Right ventricle myocardium superior (tissue), 1 donor: ENCODE results near the gene PNCK. TPM values are rescaled to one million over a fixed set of nuclear protein-coding genes. Genes with fewer than 3 reads are reported as not detected.

Experiments
- ATAC-seq: fragments of 200-7000 bp; cut with Tn5 transposase; one replicate; pipeline ENCODE4 v1.9.1; 2020; ENCODE audit warnings: mild to moderate bottlenecking; ENCODE audit not compliant: poor library complexity
- DNase-seq: peaks from one replicate; pipeline ENCODE4 v3.0.0-alpha.2; 2020
- intact Hi-C: fragments of 100-400 bp; cut with DNase I; formaldehyde crosslinking; loops from one replicate; pipeline ENCODE4 v1.11.2; 2022
- total RNA-seq: library from RNA; stranded (reverse); fragmentation: NEBNext Ultra II Directional; extraction: Animal tissue kit (Norgen Biotek cat#: 25700); gene quantifications from one replicate; pipeline ENCODE4 v1.2.1, GENCODE V29; 2021
- donor health status: DM: no; HTN: yes; CAD: no; lungs with severe emphysema.

Gene PNCK
- total RNA-seq, 1 donor from 2014 or later, result 8.1 TPM

DNA sequence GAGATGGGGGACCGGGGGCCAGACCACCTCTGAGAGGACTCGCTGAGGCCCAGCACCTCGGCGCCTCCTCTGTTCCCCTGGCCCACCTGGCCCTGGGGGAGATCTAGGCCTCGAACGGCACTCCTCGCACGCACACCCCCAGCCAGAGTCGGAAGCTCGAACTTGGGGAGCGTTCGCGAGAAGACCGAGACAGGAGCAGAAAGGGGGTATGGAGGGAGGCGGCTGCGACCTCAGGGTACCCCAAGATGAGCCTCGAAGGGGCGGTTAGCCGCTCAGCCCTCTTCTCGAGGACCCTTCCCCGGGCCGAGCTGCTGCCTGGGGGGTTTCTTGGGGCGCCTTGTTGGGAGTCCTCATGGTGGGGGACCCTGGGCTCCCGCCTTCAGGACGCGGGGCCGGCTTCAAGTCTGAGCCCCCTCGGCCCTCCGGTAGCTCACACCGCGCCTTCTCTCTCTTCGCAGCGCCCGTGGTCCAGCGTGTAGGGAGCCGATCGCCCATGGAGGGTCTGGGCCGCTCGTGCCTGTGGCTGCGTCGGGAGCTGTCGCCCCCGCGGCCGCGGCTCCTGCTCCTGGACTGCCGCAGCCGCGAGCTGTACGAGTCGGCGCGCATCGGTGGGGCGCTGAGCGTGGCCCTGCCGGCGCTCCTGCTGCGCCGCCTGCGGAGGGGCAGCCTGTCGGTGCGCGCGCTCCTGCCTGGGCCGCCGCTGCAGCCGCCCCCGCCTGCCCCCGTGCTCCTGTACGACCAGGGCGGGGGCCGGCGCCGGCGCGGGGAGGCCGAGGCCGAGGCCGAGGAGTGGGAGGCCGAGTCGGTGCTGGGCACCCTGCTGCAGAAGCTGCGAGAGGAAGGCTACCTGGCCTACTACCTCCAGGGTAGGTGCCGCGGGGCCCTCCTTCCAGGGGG is 25.9 kb downstream of the PNCK start:
- no peak for ATAC-seq
- DNase-seq, result no peak
- intact Hi-C loops, result no loop called here

DNA sequence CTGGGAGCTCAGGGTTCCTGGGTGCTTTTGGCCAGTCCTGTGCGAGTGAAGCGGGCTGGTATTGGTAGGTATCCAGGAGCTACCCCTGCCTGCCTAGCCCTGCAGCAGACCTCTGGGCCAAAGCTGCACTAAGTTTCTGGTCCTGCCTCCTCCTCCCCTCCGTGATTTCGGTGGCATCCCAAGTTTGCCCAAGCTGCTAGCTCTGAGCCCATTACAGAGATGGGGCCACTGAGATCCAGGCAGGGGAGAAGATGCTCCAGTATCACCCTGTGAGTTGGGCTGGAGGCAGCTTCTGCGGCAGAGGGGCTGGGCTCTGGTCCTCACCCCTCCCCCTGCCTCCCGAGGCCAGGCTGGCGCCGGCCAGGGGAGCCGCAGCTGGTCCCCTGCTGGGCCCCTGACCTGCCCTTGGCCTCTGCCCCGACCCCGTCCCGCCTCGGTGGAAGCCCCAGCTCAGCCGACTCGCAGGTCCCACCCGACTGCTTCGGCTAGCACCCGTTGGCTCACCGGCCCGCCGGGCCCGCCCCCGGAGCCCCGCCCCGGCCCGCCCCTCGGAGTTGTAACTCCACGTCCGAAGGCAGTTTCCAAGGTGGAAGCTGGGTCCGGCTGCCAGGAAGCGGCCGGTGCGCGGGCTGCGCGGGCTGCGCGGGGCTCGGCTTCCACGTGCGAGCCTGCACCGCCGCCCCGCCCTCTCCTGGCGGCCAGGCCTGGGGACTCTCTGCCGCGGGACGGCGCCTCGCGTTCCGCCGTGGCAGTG is 26.8 kb downstream of the PNCK start, which contains the start of gene DUSP9:
TSS of gene DUSP9 (plus strand) at position 584 of the 754 bp plus-strand sequence. CDS start 751 bp downstream, outside the sequence.
- DNase-seq, result no peak
- ATAC-seq, result peak; percentile 64
- intact Hi-C loops, result no loop called here

DNA sequence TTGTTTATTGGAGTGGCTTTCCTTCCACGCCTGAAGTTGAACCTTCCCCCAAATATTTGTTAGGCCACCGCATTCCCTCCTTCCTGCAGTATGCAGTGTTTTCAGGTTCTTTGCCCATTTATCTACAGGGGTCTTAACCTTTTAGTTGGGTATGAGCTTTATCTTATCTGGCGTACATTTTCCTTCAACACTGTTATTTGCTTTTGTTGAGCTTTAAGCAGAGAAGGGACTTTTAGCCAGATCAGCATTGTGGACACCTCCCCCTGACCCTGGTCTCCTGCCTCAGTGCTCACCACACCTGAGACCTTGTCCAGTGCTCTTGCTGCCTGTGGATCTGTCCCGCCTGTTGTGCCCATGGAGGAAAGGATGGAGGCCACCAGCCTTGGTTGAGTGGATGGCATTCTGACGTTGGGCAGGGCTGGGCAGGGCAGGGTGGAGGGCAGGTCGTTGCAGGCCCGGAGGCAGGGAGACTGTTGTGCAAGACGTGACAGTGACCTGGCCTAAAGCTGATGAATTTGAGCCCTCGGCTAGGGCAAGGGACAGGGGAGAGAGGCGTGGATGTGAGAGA is 27.6 kb downstream of the PNCK start:
- no peak for DNase-seq
- ATAC-seq, result no peak
- intact Hi-C loops, result no loop called here

DNA sequence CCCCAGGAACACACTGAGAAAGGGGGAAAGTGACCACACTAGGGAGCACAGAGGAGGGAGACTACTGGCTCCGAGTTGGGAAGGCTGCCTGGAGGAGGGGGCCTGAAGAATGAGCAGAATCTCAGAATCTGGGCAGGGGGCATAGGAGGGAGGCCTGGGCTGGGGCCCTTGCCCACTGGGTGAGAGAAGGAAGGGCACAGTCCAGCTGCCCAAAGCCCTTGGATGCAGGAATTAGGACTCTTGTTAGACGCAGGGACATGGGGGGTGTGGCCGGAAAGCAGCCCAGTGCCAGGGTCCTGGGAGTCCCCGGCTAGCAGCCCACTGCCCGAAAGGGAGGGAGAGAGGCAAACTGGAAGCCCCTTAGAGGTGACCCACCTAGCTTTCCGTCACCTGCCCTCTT is 28.5 kb downstream of the PNCK start:
- intact Hi-C loops, result no loop called here
- ATAC-seq (no peak), DNase-seq (no peak)

DNA sequence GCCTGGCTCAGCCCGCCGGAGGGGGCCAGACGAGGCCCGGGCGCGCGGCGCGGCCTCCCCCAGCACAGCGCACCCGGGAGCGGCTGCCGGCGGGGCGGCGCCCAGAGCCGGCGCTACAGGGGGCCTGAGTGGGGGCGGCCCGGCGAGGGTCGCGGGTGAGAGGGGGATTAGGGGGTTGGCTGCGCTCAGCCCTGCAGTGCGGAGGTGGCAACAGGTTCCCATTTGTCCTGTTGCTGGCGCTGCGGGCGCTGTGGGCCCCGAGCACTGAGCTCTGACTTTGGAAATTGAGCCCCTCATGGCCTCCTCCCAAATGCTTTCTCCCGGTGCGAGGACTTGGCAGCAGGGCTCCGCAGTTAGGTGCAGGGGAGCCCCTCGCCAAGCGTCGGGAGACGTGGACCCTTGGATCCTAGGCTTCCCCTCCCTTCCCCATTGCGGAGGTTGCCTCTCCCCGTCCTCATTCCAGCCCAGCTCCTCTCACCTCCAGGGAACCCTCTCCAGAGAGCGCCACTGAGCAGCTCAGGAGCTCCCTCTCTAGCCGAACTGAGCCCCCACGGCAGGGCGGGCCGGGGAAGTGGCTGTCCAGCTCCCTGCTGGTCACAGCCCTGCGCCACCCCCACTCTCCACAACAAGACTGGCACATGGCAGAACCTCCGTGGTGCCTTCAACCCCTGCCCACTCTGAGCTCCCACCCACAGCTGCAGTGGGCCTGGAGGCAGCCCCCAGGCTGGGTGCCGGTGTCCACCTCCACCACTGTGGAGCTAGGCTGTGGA is 29.1 kb downstream of the PNCK start:
- DNase-seq (no peak), ATAC-seq (no peak)
- intact Hi-C loops, result no loop called here

DNA sequence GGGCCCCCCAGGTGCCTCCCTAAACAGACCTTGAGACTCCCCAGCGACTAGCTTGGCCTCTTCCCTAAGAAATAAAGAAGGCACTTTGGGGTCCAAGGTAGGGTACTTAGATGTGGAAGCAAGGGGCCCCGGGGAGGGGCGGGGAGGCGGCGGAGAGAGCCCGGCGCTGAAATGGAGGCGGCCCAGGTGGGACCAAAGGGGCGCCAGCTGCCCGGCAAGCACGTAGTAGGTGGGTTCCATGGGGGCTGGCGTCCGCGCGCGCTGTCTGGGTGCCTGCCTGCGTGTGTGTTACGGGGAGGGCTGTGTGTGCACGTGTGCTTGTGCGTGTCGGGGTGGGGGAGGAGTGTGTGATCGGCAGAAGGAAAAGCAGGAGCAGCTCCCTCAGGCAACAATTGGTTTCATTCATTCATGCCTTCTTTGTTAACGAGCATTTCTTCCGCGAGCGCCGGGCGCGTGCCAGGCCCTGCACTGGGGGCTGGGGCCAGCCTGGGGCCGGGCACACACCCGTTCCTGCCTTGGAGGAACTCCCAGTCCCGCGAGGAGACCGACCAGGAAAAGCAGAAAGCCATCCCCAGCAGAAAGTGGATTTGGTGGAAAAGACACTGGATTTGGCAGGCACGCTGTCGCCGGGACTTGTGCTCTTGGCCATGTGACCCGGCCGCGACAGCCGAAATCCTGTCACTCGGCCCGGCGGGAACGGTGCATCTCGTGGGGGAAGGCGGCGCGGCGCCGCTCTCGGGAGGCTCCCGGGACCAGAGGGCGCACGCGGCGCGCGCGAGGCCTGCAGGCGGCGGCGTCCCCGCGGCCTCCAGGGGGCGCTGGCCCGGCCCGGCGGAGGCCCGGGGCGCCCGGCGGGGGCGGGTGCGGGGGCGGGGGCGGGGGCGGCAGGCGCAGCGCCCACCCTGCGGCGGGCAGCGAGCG is 29.9 kb downstream of the PNCK start:
- ATAC-seq (no peak), DNase-seq (no peak)
- intact Hi-C loops, result no loop called here

DNA sequence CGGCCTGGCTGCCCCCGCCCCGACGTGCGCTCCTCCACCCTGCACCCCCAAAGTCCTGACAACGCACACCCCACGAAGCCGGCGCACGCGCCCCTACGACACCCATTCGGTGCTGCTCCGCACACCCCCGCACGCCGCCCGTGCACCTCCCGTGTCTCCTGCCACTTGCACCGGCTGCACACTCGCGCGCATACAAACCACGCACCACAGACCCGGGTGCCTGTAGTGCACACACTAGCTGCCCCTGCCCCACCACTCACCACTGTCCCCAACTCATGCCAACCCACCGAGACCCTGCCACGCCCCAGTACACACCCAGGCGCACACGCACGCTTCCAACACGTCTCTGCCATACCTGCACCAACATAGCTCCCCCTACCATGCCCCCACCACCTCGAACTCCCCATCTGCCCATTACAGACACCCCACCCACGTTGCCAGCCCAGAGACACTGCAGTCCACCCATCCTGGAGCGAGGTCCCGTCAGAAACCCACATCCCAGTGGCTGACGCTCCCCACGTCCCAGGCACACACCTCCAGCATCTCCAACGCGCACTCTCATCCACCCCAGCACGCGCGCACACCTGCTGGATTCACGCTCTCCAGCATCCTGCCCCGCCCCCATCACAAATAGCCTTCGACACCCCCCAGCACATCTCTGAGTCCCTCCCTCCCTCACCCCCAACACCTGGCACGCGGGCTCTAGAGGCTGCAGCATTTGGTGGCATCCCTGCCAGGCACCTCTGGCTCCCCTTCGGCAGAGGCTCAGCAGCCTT is 30.8 kb downstream of the PNCK start:
- intact Hi-C loops, result no loop called here
- no peak for DNase-seq
- no peak for ATAC-seq

DNA sequence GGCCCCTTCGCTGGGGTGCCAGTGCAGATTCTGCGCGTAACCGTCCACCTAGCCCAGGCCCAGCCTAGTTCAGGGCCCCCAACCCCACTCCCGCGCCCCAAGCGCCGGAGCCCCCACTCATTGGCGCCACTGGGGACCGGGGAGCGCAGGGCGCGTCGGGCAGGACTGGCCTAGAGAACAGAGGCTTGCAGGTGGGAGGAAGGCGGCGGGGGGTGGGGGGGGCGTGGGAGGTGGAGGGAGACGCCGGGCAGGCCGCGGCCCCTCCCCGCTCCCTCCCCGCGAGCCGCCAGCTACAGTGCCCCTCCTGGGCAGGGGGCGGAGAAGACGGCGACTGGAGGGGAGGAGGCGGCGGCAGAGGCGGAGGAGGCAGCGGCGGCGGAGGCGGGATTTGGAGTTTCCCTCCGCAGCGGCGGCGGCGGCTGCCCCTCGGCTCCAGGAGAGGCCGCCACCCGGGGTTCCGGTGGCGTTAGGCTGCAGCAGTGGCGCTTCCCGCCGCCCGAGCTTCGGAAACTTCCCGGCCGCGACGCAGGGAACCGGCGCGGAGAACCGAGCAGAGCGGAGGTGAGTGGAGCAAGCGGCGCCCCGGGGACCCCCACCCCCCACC is 31.5 kb downstream of the PNCK start:
- DNase-seq, result no peak
- intact Hi-C loops, result no loop called here
- no peak for ATAC-seq

DNA sequence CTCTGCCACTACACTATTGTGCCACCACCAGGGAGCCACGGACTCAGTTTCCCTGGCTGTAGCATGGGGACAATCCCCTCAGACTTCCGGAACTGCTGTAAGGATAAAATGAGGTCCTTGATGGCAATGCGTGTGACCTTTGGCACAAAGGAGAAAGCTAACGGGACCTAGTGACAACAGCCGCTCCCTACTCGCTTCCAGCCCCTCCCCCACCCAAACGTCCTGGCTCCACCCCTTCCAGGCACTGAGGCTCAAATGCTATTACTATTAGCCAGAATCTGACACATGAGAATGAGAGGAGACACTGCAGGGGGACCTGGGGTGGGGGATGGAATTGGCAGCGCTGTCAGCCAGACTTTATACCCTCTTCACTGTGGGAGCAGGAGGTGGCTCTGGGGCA is 32.0 kb downstream of the PNCK start:
- no peak for ATAC-seq
- intact Hi-C loops, result no loop called here
- no peak for DNase-seq

DNA sequence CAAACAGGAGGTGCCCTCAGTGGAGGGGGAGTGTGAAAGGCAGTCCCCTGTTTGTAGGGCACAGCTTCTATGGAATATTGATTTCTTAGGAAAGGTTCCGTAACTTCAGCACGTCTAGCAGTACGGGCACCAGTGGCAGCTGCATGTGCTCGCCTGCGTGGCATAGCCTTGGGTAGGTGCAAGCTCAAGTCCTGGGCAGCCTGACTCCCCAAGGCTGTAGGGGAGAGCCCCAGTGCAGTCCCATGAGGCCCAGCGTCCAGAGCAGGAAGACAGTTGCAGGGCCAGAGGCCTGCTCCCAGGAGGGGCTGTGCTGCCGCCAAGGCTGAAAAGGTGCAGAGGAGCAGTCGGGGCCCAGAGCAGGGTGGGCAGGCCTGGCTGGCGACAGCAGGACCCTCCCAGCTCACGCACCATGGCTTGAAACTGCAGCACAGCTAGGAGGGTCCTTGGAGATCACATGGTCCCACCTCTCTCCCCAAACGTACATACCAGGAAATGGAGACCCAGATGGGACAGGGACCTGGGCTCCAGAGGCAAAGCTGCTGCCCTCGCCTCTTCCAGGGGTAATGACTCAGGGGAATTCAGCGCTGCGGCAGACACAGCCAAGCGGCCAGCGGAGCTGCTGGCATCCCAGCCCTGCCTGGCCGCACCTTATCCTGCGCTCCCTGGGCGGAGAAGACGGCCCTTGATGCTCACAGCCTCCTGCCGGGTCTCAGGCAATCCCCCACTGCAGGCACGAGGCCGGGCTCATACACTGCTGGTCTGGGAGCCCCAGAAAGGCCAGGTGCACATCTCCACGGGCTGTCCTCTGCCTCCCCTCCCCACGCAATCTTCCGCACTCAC is 32.7 kb downstream of the PNCK start:
- intact Hi-C loops, result no loop called here

DNA sequence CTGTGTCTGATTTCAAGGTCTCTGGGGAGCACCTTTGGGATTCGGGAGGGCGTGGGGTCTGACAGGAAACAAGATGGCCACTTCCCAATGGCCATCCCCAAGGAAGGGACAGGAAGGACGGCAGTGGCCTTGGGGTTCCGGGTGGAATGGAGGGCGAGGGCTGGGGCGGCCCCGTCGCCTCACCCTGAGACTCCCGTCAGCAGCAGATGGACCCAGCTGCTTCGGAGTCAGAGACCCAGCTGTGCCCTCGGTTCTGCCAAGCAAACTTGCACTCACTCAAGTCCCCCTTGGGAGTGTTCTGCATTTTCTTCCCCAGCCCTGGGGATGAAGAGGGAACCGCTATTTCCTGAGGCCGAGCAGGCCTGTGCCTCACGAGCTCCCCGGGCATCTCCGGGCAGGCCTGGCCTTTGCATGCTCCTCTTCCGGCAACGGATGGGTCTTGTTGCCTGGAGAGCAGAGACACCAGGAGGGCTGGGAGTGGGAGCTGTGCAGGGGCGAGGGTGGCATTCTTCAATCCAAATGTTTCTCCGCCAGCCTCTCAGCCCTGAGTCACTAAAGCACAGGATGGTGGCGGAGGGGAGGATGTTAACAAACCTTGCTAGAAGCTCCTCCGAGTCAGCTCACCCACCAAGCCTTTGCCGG is 33.4 kb downstream of the PNCK start:
- intact Hi-C loops, result no loop called here
- no peak for ATAC-seq
- DNase-seq, result no peak

More for the DNA sequence above, 32.7 kb downstream of the PNCK start:
- DNase-seq (no peak), ATAC-seq (no peak)

DNA sequence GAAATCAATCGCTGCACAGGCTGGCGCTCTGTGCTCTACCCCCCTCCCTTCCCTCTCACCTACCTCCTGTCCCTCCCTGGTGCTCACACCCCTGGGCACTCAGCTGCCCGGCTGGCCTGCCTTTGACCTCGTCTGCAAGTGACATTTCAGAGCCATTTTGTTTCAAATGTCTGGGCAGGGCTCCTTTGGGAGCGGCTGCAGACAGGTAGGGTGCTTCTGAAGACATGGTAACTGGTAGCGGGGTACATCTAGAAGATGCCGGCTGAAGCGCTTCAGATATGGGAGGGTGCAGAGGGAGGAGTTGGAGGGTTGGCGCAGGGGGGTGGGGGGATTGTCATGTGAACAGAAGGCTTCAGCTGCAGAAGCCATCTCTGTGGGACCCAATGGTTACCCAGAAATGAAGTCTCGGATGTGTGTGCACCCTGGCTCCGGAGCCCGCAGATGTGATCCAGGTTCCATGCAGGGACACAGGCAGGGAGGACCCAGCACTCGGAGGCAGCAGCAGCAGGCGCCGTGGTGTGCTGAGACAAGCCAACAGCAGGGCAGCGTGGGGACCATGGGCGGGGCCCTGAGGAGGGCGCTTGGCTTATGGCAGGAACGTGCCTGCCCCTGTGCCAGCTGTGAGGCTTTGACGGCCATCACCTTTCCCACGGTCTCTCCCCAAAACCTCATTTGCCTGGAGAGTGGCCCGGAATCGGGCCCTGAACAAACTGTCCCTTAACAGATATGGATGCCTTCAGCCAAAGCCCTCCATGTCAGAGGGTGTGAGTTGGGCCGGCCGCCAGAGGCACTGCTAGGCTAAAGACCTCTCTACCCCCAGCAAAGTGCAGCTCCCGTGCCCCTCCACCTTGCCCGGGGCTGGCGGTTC is 34.2 kb downstream of the PNCK start:
- intact Hi-C loops, result no loop called here
- no peak for DNase-seq
- ATAC-seq, result no peak

DNA sequence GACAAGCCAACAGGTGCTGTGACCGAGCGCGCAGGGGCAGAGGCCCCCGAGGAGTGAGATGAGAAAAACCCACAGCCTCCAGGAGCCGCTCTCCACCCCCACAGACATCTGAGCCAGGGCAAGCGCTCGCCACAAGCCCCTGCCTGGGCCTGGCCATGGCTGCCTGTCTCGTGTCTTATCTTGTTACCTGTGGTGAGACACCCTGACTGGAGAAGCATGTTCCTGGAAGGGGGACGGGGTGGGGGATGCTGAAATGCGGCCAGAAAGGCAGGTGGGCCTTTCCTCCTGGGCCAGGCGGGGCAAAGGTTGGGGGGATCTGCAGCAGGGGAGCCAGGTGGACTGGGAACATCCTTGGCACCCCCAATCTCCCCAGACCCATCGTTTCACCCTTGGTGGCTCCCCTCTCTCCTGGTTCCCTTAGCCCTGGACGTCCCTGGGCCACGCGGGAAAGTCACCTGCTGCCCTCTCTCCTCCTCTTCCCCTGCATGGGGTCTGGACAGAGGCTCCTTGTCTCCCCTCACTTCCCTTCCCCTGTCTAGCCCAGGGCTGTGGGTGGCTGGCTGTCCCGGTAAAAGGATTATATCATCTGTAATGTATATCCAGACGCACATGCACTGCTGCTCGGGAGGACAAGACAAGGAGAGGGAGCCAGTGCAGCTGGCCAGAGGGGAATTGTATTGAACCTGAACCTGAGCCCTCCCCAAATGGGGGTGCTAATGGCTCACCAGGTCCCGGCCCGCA is 35.0 kb downstream of the PNCK start:
- intact Hi-C loops, result no loop called here
- no peak for DNase-seq
- ATAC-seq, result no peak

DNA sequence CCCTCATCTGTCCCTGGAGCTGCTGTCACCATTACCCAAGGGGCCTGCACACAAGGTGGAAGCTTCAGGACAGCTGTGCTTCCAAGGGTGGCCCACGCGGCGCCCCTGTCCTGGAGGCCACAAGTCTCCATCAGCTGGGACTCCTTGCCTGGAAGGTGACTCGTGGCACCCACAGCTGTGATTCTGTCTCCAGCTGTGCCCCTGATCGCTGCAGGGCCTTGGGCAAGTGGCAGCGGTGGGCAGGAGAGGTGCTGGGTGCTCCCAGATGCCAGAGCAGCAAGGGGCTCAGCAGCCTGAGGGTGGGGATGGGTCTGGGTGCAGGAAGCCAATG is 35.6 kb downstream of the PNCK start:
- ATAC-seq (no peak), DNase-seq (no peak)
- intact Hi-C loops, result no loop called here
